NCI-H2029 (cell line): Measurements from ENCODE around the gene STRADA.

Experiments
- DNase-seq: peaks from one replicate; lab custom pipeline; 2025; lab: John Stamatoyannopoulos, UW

Gene STRADA

DNA sequence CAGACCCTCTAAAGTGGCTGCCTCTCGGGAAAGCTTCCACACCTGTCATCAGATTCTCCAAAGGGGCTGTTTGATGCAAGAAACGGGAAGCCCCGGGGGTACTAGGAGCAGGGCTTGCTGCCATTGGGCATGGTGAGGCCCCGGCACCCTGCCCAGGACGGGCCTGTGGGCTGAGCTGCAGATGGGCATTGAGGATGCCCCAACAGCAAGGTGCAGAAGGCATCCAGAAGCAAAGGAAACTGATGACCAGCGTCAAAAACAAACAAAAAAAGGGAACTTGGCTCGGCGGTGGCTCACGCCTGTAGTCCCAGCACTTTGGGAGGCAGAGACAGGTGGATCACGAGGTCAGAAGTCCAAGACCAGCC, 40.2 kb downstream of the STRADA start:
- DNase-seq = no peak

DNA sequence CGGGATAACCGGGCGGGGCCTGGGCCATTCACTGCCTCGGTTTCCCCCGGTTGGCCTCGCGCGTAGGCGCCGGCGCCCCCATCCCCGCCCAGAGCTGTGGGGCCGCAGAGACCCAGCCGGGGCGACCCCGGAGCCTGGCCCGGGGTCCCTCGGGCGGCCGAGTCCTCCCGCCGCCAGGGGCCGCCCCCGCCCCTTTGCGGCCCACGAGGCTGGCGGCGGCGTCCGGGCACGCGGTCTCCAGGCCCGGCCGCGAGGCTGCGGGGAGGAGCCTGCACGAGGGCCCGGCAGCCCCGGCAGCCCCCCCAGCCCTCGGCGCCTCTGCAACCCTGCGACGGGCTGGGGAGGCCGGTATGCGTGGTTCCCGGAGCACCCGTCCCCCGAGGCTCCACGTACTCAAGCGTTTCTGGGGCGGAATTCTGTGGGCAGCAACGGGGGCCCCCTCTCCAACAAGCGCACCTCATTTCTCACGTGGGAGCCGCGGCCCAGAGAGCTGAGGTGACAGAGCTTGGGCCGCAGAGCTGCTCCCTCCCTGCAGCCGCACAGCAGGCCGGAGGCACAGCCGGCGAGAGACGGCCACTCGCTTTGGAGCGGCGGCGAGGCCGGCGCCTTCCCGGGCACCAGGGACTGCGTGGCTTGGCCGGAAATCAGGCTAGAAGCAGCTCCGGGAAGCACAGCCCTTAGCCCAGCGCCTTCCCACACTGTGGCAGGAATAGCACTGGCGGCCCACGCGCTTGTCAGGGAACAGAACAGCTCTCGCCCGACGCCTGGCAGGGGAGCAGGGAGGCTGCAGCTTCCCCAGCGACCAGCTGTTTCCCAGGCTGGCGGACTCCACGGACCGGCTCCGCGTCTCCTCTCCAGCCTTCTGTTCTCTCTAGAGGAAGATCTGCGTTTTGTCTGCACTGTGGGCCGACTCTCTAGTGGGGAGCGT, 40.8 kb downstream of the STRADA start:
- peak; percentile 17 for DNase-seq

DNA sequence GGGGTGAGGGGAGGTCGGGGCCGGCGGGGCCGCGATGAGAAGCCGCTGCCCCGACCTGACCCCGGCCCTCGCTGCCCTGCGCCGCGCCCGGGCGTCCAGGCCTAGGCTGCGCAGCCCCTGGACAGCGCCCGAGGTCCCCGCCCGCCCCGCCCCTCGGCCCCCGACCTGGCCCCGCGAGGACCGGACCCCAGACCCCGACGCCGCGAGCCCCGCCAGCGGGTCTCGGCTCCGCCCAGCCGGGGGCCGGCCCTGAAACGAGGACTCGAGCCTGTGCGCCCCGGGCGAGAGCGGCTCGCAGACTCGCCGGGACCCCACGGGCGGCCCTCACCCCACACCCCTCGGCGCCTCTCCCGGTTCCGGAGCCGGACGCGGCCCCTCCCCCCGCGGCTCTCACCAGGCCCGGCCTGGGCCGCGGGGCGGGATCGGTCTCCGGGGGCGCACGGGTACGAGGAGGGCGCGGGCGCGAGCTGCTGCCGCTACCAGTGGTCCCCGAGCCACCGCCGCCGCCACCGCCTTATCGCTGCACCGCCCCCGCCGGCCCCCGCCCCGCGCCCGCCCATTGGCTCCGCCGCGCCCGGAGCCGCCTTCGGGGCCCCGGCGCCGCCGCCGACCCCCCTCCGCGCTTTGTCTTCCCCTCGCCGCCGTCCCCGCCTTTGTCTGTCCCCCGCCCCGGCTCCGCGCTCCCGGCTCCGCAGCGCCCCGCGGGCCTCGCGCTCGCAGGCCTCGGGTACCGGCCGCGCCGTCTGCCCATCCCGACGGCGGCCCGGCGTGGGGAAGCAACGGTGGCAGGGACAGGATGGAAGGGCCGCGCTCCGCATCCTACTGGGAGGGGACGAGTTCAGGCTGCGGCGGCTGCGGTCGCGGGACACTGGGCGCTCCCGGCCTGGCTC, 41.7 kb downstream of the STRADA start, which contains the start of gene LIMD2:
LIMD2 (minus strand) TSS at position 488 of the 890 bp plus-strand sequence. CDS start 827 bp downstream, outside the sequence.
- DNase-seq = peak; percentile 32

DNA sequence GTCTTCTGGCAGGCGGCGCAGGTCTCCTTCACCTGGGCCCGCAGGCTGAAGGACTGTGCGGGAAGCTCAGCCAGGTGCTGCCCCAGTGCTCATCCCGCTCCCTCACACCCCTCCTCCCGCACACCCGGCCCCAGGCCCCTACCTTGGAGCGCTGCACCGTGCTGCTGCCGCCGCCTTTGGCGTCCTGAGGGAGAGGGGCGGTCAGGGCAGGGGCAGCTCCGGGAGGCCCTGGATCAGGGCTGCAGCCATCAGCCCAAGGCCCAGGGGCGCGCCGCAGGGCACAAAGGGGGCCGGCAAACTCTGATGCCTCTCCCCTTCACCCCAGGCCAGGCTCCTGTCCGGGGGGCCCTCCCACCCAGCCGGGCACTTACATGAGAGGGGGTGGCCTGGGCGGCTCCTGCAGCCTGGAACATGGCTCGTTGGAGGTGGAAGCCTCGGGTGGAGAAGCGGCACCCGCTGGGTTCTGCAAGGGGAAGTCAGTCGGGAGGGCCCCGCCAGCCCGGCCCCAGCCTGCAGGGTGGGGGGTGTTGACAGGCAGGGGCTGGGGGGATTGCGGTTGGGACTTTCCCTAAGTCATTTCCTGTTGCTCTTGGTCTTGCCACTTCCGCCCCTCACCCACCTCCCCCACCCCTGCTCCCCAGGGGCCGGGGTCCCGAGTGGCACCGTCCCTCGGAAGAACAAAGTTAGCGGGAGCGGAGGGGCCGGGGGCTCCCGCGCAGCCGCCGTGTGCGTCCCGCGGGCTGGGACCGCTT, 42.5 kb downstream of the STRADA start:
- no peak for DNase-seq

- DNase-seq = no peak
Measured at GRCh38 chr17:63698381-63698885, 43.2 kb downstream of the STRADA start.

GRCh38 chr17:63697341-63698286, 44.0 kb downstream of the STRADA start:
- peak; percentile 51 for DNase-seq

GRCh38 chr17:63696381-63696961, 45.1 kb downstream of the STRADA start:
- no peak for DNase-seq

- DNase-seq = no peak
Measured at GRCh38 chr17:63695889-63696288, 45.7 kb downstream of the STRADA start.

GRCh38 chr17:63694950-63695773, 46.4 kb downstream of the STRADA start:
- DNase-seq = no peak

- no peak for DNase-seq
Measured at GRCh38 chr17:63694229-63694949, 47.2 kb downstream of the STRADA start.

- DNase-seq = no peak
Measured at GRCh38 chr17:63693411-63694113, 48.0 kb downstream of the STRADA start.

DNA sequence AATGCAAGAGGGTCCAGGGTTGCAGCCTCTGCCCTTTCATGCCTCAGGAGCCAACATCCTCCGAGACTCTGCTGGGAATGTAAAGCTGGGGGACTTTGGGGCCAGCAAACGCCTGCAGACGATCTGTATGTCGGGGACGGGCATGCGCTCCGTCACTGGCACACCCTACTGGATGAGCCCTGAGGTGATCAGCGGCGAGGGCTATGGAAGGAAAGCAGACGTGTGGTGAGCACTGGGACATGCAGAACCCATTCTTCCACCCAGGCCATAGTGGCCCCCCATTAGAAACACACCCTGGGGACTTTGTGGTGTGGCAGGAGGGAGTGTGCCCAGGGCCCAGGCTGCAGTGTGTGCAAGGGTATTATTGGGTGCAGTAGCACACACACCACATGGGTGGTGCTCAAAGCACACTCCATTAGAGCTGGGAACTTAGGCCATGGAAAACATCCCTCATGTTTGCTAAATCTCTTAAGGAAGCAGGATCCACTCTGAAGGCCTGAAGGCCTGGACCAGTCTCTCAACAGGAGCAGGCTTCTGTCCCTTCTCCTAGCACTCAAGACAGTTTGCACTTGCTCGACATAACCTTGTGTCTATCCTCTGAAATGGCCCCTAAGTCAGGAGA, 49.3 kb downstream of the STRADA start:
- no peak for DNase-seq

DNA sequence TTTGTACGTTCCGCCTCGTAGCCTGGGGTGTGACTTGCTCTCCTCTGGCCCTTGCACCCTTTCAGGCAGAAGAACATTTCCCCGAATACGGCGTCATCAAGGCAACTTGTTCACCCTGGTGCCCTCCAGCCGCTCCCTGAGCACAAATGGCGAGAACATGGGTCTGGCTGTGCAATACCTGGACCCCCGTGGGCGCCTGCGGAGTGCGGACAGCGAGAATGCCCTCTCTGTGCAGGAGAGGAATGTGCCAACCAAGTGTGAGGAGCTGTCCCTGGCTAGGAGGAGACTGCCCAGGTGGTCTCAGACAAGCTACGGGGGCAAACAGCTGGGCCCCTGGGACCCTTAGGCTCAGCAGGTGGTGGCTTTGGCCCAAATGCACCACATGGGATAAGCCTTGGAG, 52.1 kb downstream of the STRADA start:
- DNase-seq = no peak

GRCh38 chr17:63688396-63689020, 53.1 kb downstream of the STRADA start:
- DNase-seq = no peak

DNA sequence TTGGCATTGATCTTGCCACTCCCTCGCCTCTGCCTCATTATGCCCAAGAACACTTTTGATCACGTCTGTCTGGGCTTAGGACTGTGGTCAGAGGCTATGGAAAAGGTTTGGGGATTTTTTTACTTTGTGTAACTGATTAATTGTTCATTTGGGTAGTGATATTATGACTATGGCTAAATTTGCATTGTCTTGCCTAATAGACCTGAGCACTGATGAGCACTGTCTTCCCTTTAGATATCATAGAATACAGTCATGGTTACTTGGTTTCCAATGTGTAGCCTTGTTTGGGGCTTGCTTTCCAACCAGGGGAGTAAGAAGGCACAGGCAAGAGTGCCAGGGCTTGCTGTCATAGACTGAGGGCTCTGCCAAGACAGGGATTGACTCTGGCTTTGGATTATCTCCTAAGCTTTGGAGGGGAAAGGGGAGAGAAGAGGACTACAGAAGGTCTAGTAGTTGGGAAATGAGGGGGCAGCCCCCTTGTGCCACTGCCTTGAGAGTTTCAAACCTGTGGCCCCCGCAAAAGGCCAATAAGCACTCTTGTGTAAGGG, 55.4 kb downstream of the STRADA start:
- no peak for DNase-seq

DNA sequence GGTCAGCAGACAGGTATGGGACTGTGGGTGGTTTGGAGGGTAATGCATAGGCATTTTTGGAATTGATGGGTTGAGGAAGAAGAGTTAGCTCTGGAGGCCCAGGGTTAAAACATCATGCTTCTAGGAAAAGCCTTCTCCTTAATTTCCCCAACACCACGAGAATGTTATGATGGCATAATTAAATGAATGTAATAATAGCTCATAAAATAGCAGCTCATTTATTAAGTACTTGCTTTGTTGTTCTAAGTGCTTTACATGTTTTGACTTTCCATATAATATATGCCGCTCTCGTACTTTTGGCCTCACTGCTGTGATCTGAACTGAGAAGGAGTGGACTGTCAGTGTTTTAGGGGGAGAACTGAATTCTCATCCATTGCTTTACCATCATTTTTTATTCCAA, 56.0 kb downstream of the STRADA start:
- no peak for DNase-seq

DNA sequence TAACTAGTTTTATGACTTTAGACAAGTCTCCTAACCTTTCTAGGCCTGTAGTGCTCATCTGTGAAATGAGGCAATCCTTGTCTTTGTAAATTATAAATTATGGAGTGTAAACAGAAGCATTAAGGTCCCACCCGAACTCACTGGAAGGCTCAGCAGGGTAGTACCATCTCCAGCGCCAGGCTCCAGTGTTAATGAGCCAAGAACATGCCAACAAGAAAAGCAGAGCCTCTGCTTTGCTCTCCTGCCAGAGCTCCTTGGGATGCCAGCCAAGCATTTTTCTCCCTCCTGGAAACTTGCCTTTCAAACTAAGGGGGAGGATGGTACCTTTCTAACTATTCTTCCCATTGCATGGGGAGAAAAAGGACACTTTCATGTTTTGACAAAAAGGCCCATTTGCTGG, 56.6 kb downstream of the STRADA start:
- DNase-seq = no peak
